ENCODE measurements around the gene COASY. TPM values are rescaled to one million over a fixed set of nuclear protein-coding genes. Genes with fewer than 3 reads are reported as not detected.

The COASY gene
- total and polyA plus RNA-seq, 11 donors = 24.3 to 59.1 (median 34.4) TPM

DNA sequence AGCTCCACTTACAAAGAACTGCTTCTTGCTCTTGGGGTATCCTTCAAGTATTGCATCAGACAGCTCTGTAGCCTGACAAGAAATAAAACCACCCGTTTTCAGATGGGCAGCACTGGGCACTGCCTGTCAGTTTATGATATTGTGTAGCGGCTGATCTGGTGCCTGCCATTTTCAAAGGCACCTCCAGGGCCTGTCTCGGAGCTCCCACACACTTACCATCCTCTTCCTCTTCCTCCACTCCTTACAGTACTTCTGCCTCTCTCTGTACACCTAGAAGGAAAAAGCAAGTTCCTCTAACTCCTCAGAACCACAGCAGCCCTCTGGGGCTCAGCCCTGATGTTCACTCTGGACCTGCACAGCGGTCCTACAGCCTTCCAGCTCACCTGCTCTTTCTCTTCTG is 11.1 kb downstream of the COASY start:
- intact Hi-C loops (cut with DNase I) = loop anchor here in 1 of 10 donors (10.0 kb wide), 1 partner anchor 192 kb away; the partner anchor contains the start of gene RAMP2
- peak overlapping the region in 1 of 12 donors; percentile 10 for H3K27ac ChIP-seq
- WGBS, 4 donors = 70 to 90% (median 85%) methylated on average over 4 of the region's 4 CpGs

DNA sequence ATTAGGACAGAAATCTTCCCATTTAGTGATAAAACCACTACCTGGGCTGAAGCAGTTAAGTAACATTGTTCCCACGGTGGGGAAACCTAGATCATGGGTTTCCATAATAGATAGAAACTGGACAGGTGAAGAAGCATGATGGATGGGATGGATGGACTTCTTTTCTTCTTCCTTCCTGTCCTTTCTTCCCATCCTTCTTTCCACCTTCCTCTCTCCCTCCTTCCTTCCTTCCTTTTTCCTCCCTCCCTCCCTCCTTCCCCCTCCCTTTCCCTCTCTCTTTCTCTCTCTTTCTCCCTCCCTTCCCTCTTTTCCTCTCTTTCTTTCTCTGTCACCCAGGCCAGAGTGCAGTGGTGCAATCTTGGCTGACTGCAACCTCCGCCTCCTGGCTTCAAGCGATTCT is 12.5 kb downstream of the COASY start:
- DNase-seq = no peak
- Histone ChIP-seq H3K36me3 (peaks cover 0 to 69% (median 63%) of the 10 kb centered on the region in 9 donors), H3K9me3 (no peaks in the 10 kb centered on the region), H3K4me1 (peaks cover 0 to 42% (median 14%) of the 10 kb centered on the region in 12 donors), H3K4me3 (no peak overlapping the region), H3K27ac (no peak overlapping the region), H3K27me3 (no peaks in the 10 kb centered on the region)
- ATAC-seq = no peak
- intact Hi-C loops (cut with DNase I) = loop anchor here in 1 of 10 donors (10.0 kb wide), 1 partner anchor 190 kb away; the partner anchor contains the start of gene RAMP2
- 75 to 85% (median 81%) methylated on average over 3 of the region's 3 CpGs for WGBS, 4 donors
- no peak for TF ChIP-seq POLR2A (IDR thresholded peaks at IDR 0.05)
- TF ChIP-seq, protein P1, sequence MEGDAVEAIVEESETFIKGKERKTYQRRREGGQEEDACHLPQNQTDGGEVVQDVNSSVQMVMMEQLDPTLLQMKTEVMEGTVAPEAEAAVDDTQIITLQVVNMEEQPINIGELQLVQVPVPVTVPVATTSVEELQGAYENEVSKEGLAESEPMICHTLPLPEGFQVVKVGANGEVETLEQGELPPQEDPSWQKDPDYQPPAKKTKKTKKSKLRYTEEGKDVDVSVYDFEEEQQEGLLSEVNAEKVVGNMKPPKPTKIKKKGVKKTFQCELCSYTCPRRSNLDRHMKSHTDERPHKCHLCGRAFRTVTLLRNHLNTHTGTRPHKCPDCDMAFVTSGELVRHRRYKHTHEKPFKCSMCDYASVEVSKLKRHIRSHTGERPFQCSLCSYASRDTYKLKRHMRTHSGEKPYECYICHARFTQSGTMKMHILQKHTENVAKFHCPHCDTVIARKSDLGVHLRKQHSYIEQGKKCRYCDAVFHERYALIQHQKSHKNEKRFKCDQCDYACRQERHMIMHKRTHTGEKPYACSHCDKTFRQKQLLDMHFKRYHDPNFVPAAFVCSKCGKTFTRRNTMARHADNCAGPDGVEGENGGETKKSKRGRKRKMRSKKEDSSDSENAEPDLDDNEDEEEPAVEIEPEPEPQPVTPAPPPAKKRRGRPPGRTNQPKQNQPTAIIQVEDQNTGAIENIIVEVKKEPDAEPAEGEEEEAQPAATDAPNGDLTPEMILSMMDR (IDR thresholded peaks at IDR 0.05) = no peak

More for the DNA sequence above, 11.1 kb downstream of the COASY start:
- no peaks in the 10 kb centered on the region for H3K27me3 ChIP-seq
- peaks cover 0 to 75% (median 72%) of the 10 kb centered on the region in 9 donors for H3K36me3 ChIP-seq
- no peak overlapping the region for H3K4me3 ChIP-seq
- ATAC-seq = no peak
- H3K9me3 ChIP-seq = no peaks in the 10 kb centered on the region
- no peak for TF ChIP-seq POLR2A (IDR thresholded peaks at IDR 0.05)
- TF ChIP-seq, protein P1 (IDR thresholded peaks at IDR 0.05) = no peak
- DNase-seq = peak in 1 of 5 donors; percentile 7
- H3K4me1 ChIP-seq = peaks cover 0 to 44% (median 12%) of the 10 kb centered on the region in 12 donors

DNA sequence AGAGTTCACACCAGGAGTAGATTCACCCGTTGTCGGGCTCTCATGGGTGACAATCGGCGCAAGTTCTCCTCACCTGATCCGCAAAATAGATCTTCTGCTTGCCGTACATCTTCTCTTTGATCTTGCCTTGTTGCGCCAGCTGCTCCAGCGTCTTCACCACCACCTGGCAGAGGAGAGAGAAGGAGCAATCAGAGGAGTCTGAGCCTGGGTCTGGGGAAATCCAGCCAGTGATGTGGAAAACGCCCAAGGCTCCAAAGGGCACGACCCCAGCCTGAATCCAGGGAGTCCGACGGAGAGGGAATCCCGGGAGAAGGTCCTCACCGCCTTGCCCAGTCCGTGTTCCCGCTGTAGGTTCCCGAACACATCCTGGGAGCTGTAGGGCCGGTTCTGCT is 15.2 kb downstream of the COASY start:
- ATAC-seq = no peak
- Histone ChIP-seq H3K4me1 (peaks cover 0 to 32% (median 14%) of the 10 kb centered on the region in 12 donors), H3K27me3 (no peaks in the 10 kb centered on the region), H3K27ac (peak overlapping the region in 10 of 12 donors; percentile 85 to 99 (median 91)), H3K9me3 (no peaks in the 10 kb centered on the region), H3K36me3 (peaks cover 0 to 69% (median 61%) of the 10 kb centered on the region in 9 donors), H3K4me3 (peak overlapping the region; percentile 22 to 96 (median 65))
- WGBS, 4 donors = 3 to 10% (median 5%) methylated on average over 18 of the region's 18 CpGs
- peak in 1 of 5 donors; percentile 35 for DNase-seq
- TF ChIP-seq, protein P1 (IDR thresholded peaks at IDR 0.05) = no peak
- TF ChIP-seq POLR2A (IDR thresholded peaks at IDR 0.05) = no peak
- intact Hi-C loops (cut with DNase I) = loop anchor here in 5 of 10 donors (1.0 to 10.0 kb wide), 5 partner anchors 32 to 360 kb away; partner anchors contain the start of genes RAMP2 (in 3 of the 5), PLEKHH3 (in 2 of the 5), RETREG3 (in 1 of the 5) and TUBG1 (in 1 of the 5)

DNA sequence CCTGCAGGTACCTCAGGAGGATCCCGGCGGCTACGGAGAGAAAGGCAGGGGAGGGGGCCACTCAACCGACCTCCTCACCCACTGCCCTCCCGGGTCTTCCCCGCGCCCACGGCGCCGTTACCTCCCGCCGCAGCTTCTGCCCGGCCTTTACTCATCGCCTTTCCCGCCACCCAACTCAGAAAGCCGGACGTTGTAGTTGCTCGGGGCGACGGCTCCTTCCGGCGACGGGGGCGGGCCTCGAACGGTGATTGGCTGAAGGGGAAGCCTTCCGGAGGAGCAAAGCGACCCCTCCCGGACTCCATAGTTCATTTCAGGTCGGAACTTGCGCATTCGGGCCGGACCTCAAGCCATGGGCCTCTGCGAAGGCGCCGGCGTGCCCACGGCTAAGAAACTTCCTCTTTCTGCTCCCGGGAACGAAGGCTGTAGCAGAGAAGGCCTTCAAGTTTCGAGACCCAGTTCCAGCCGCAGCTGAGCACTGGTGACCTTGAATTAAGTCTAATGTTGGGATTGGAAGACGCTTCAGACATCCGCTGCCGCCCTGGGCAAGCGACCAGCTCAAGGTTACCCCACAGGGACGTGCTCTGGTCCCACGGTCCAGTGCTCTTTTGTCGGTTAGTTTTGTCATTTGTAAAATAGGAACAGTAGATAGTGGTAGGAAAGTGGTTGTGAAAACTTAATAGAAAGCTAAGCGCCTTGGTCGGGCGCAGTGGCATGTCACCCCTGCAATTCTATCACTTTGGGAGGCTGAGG is 15.8 kb downstream of the COASY start, which contains the start of gene PSMC3IP:
PSMC3IP (minus strand) TSS at position 198 of the 750 bp plus-strand sequence; CDS start at position 155, 43 bp downstream.
- peak within 1 kb of the TSS; percentile 49 to 96 (median 66) for H3K4me3 ChIP-seq
- ATAC-seq (peak; percentile 91 to 98 (median 94)), DNase-seq (peak; percentile 96 to 97 (median 96))
- 0 to 1% (median 0%) methylated on average over 27 to 52 of the region's 52 CpGs for WGBS, 4 donors
- peaks cover 0 to 69% (median 61%) of the 10 kb centered on the region in 9 donors for H3K36me3 ChIP-seq
- TF ChIP-seq POLR2A (IDR thresholded peaks at IDR 0.05) = peak; percentile 54 to 86
- TF ChIP-seq, protein P1 (IDR thresholded peaks at IDR 0.05) = peak in 9 of 12 donors; percentile 9 to 55 (median 40)
- no peaks in the 10 kb centered on the region for H3K9me3 ChIP-seq
- intact Hi-C loops (cut with DNase I) = loop anchor here in 8 of 10 donors (1.0 to 10.0 kb wide), 8 partner anchors 31 to 360 kb away; partner anchors contain the start of genes RAMP2 (in 3 of the 8), PLEKHH3 (in 2 of the 8), RETREG3 (in 2 of the 8) and TUBG1 (in 2 of the 8)
- peaks cover 0 to 32% (median 14%) of the 10 kb centered on the region in 12 donors for H3K4me1 ChIP-seq
- H3K27me3 ChIP-seq = no peaks in the 10 kb centered on the region
- H3K27ac ChIP-seq = peak within 1 kb of the TSS; percentile 83 to 99 (median 90)
